ENCODE results near the gene UBE2Q2. TPM values are rescaled to one million over a fixed set of nuclear protein-coding genes. Genes with fewer than 3 reads are reported as not detected.

Gene UBE2Q2
- polyA plus RNA-seq, 3 donors, result 13.6 to 22.1 (median 20.9) TPM

DNA sequence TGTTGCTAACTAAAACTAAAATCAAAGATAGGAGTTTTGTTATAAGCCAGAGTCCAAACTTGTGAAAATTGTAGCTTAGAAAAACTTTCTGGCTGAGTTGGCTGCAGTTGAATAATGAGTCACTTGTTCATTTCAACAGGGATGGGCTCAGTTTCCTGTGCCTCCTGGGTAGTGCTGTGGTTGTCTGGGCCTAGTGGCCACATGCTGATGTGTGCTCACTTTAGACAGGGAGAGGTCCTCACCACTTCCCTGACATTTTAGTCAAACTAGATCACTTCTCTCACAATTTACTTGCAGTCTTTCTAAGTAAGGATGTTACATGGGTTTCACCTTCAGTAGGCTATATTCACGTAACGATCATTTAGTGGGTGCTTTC is 6.3 kb upstream of the UBE2Q2 start:
- Histone ChIP-seq H3K36me3 (replicated peaks in 1 of 2; ENCODE audit: control insufficient read depth in 1 of 2, insufficient read depth in 2 of 2, low read length in 2 of 2) (no peaks in the 10 kb centered on the region), H3K4me3 (replicated peaks in 1 of 3; ENCODE audit: low read depth in 2 of 3, low read length in 3 of 3) (peak overlapping the region in 1 of 3 experiments; percentile 22), H3K9ac (ENCODE audit: insufficient read depth, low read length, poor library complexity, severe bottlenecking) (no peak overlapping the region), H3K79me2 (ENCODE audit: insufficient read depth, low read length) (no peaks in the 10 kb centered on the region), H3K9me3 (replicated peaks in 1 of 2; ENCODE audit: control insufficient read depth in 1 of 2, insufficient read depth in 1 of 2, low read length in 2 of 2) (no peaks in the 10 kb centered on the region), H3K27me3 (ENCODE audit: control insufficient read depth in 2 of 2, insufficient read depth in 2 of 2, low read length in 2 of 2) (no peaks in the 10 kb centered on the region), H4K20me1 (ENCODE audit: insufficient read depth, low read length) (no peaks in the 10 kb centered on the region), H3K4me1 (ENCODE audit: control insufficient read depth in 1 of 2, insufficient read depth in 2 of 2, low read length in 2 of 2) (peaks cover 25 to 28% of the 10 kb centered on the region in 2 donors), H2AFZ (ENCODE audit: insufficient read depth, low read depth, low read length, poor library complexity, severe bottlenecking) (peak overlapping the region; percentile 21), H3K4me2 (replicated peaks; ENCODE audit: extremely low read depth, low read length, poor library complexity, severe bottlenecking) (peak overlapping the region; percentile 48), H3K27ac (ENCODE audit: low read depth in 1 of 2, low read length in 2 of 2) (peak overlapping the region in 1 of 2 donors; percentile 87)
- Mint-ChIP-seq H3K4me3 (no peak overlapping the region), H3K27ac (no peak overlapping the region), H3K36me3 (peaks cover 0 to 2% of the 10 kb centered on the region in 2 donors), H3K4me1 (peaks cover 11% of the 10 kb centered on the region), H3K9me3 (no peaks in the 10 kb centered on the region), H3K27me3 (ENCODE audit: low read depth in 3 of 3) (peaks cover 0 to 3% (median 0%) of the 10 kb centered on the region in 3 donors)
- WGBS (ENCODE audit: insufficient coverage), result no CpG with 5 or more reads among the region's 2 CpGs
- TF ChIP-seq, protein P1, sequence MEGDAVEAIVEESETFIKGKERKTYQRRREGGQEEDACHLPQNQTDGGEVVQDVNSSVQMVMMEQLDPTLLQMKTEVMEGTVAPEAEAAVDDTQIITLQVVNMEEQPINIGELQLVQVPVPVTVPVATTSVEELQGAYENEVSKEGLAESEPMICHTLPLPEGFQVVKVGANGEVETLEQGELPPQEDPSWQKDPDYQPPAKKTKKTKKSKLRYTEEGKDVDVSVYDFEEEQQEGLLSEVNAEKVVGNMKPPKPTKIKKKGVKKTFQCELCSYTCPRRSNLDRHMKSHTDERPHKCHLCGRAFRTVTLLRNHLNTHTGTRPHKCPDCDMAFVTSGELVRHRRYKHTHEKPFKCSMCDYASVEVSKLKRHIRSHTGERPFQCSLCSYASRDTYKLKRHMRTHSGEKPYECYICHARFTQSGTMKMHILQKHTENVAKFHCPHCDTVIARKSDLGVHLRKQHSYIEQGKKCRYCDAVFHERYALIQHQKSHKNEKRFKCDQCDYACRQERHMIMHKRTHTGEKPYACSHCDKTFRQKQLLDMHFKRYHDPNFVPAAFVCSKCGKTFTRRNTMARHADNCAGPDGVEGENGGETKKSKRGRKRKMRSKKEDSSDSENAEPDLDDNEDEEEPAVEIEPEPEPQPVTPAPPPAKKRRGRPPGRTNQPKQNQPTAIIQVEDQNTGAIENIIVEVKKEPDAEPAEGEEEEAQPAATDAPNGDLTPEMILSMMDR (IDR thresholded peaks at IDR 0.05), result no peak
- peak; percentile 79 to 92 (median 79) for DNase-seq
- intact Hi-C loops (cut with micrococcal nuclease), result no loop called here

DNA sequence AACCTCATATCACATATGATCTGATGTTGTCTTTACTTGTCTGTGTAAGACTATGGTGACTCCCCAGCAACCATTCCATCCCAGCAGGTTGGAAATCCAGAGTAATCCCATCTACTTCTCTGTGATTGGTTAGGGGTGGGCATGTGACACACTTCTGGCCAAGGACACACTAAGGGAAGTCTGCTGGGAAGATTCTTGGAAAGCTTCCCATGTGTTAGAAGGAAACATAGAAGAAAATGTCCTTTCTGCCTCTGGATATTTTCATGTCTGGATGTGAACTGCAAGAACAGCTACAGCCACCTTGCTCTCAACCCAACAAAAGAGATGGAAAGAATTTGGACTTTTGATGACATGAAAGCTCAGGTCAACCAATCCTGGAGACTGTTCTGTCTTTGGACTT is 2.6 kb upstream of the UBE2Q2 start:
- Histone ChIP-seq H3K36me3 (replicated peaks in 1 of 2; ENCODE audit: control insufficient read depth in 1 of 2, insufficient read depth in 2 of 2, low read length in 2 of 2) (no peaks in the 10 kb centered on the region), H3K27me3 (ENCODE audit: control insufficient read depth in 2 of 2, insufficient read depth in 2 of 2, low read length in 2 of 2) (no peaks in the 10 kb centered on the region), H3K4me3 (replicated peaks in 1 of 3; ENCODE audit: low read depth in 2 of 3, low read length in 3 of 3) (no peak overlapping the region), H3K4me1 (ENCODE audit: control insufficient read depth in 1 of 2, insufficient read depth in 2 of 2, low read length in 2 of 2) (peaks cover 44 to 48% of the 10 kb centered on the region in 2 donors), H2AFZ (ENCODE audit: insufficient read depth, low read depth, low read length, poor library complexity, severe bottlenecking) (no peak overlapping the region), H3K27ac (ENCODE audit: low read depth in 1 of 2, low read length in 2 of 2) (no peak overlapping the region), H3K9me3 (replicated peaks in 1 of 2; ENCODE audit: control insufficient read depth in 1 of 2, insufficient read depth in 1 of 2, low read length in 2 of 2) (no peaks in the 10 kb centered on the region), H3K4me2 (replicated peaks; ENCODE audit: extremely low read depth, low read length, poor library complexity, severe bottlenecking) (no peak overlapping the region), H4K20me1 (ENCODE audit: insufficient read depth, low read length) (peaks cover 9% of the 10 kb centered on the region), H3K9ac (ENCODE audit: insufficient read depth, low read length, poor library complexity, severe bottlenecking) (no peak overlapping the region), H3K79me2 (ENCODE audit: insufficient read depth, low read length) (peaks cover 22% of the 10 kb centered on the region)
- Mint-ChIP-seq H3K36me3 (peaks cover 0 to 3% of the 10 kb centered on the region in 2 donors), H3K27ac (no peak overlapping the region), H3K27me3 (ENCODE audit: low read depth in 3 of 3) (peaks cover 0 to 4% (median 3%) of the 10 kb centered on the region in 3 donors), H3K9me3 (no peaks in the 10 kb centered on the region), H3K4me3 (no peak overlapping the region), H3K4me1 (peaks cover 29% of the 10 kb centered on the region)
- intact Hi-C loops (cut with micrococcal nuclease), result loop anchor here in 1 of 2 donors (5.0 kb wide), 1 partner anchor 62 kb away; the partner anchor contains the start of gene FBXO22
- TF ChIP-seq, protein P1 (IDR thresholded peaks at IDR 0.05), result no peak
- no peak for DNase-seq

All from CD14-positive monocyte (primary cell).